ENCODE results near the gene SIX2. TPM values are rescaled to one million over a fixed set of nuclear protein-coding genes. Genes with fewer than 3 reads are reported as not detected.
A peak's percentile ranks its signal among the peaks of the same experiment; 100 is the strongest.

Gene SIX2
- total RNA-seq, 4 donors from 2014 or later: 0.58 TPM; not detected in 3

- no peak overlapping the region for H3K4me3 ChIP-seq (ENCODE audit: low read depth, poor library complexity, severe bottlenecking)
- TF ChIP-seq, protein P1, sequence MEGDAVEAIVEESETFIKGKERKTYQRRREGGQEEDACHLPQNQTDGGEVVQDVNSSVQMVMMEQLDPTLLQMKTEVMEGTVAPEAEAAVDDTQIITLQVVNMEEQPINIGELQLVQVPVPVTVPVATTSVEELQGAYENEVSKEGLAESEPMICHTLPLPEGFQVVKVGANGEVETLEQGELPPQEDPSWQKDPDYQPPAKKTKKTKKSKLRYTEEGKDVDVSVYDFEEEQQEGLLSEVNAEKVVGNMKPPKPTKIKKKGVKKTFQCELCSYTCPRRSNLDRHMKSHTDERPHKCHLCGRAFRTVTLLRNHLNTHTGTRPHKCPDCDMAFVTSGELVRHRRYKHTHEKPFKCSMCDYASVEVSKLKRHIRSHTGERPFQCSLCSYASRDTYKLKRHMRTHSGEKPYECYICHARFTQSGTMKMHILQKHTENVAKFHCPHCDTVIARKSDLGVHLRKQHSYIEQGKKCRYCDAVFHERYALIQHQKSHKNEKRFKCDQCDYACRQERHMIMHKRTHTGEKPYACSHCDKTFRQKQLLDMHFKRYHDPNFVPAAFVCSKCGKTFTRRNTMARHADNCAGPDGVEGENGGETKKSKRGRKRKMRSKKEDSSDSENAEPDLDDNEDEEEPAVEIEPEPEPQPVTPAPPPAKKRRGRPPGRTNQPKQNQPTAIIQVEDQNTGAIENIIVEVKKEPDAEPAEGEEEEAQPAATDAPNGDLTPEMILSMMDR (IDR thresholded peaks at IDR 0.05): no peak
- TF ChIP-seq POLR2A (IDR thresholded peaks at IDR 0.05): no peak
- peak in 1 of 2 donors; percentile 79 for DNase-seq (ENCODE audit: low spot score in 2 of 2)
- 22 to 25% methylated on average over 5 of the region's 5 CpGs for WGBS, 2 donors
- intact Hi-C loops (cut with DNase I; ENCODE audit: low total_unique reads): no loop called here
These were observed 1.4 kb upstream of the SIX2 start for GRCh38 chr2:45010702-45011012.

DNA sequence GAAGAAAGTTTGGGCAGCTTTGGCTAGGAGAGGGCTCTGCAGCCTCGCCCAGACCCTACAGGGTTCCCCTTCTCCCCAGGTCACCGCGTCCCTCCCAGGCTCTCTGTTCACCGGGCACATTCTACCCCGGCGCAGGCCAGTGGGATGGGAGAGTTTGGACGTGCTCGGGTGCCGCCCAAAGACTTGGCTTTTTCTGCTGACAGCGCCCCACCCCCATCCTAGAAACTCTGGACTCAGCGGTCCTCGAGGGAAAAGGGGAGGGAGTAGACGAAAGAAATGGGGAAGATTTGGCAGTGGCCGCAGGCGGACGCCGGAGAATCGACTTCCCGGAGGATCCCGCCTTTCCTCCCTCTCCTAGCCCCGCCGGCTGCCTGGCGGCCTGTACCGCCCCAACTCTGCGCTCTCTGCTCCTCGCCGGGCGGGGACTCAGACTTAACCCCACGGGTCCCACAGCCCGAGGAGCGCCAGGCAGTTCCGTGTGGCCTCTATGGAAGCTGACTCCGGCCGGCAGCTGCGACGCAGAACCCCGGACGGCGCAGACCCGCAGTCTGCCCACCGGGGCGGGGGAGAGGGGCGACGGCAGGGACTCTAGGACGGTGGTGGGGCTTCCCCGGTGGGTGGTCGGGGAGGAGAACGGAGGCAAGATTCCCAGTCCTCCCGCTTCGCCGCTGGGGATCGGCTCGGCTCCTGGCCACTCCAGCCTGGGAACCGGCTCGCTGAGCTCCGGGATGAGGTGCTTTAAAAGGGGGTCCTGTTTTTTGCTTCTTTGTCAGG, 863 bp upstream of the SIX2 start:
- intact Hi-C loops (cut with DNase I; ENCODE audit: low total_unique reads): no loop called here
- 1 to 4% methylated on average over 33 to 50 of the region's 56 CpGs for WGBS, 2 donors
- TF ChIP-seq, protein P1 (IDR thresholded peaks at IDR 0.05): no peak
- TF ChIP-seq POLR2A (IDR thresholded peaks at IDR 0.05): no peak
- DNase-seq (ENCODE audit: low spot score in 2 of 2): peak; percentile 62 to 93
- peak overlapping the region; percentile 19 for H3K4me3 ChIP-seq (ENCODE audit: low read depth, poor library complexity, severe bottlenecking)

DNA sequence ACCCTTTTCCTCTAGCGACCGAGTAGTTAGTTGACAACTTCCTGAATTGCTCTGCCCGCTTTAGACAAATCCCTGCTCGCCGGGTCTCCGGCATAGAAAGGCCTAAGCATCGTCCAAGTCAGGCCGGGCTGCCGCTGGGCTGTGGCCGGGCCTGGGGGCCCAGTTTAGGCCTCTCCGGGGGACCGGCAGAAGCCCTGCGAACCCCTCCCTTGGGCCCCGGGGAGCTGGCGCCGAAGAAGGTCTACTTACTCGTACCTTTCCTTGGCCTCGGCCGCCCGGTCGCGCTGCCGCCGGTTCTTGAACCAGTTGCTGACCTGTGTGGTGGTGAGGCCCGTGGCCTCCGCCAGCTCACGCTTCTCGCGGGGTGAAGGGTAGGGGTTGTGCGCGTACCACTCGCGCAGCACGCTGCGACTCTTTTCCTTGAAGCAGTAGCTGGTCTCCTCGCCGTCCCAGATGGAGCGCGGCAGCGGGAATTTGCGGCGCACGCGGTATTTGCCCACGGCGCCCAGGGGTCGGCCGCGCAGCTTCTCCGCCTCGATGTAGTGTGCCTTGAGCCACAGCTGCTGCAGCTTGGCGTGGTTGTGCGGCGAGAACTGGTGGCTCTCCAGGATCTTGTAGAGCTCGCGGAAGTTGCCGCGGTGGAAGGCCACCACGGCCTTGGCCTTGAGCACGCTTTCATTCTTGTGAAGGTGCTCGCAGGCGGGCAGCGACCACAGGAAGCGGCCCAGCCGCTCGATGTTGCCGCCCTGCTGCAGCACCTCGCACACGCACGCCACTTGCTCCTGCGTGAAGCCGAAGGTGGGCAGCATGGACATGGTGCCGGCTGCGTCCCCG, 739 bp downstream of the SIX2 start:
- TF ChIP-seq, protein P1 (IDR thresholded peaks at IDR 0.05): no peak
- TF ChIP-seq POLR2A (IDR thresholded peaks at IDR 0.05): no peak
- H3K4me3 ChIP-seq (ENCODE audit: low read depth, poor library complexity, severe bottlenecking): no peak overlapping the region
- intact Hi-C loops (cut with DNase I; ENCODE audit: low total_unique reads): no loop called here
- 28 to 61% methylated on average over 35 to 64 of the region's 75 CpGs for WGBS, 2 donors
- peak in 1 of 2 donors; percentile 86 for DNase-seq (ENCODE audit: low spot score in 2 of 2)

- H3K4me3 ChIP-seq (ENCODE audit: low read depth, poor library complexity, severe bottlenecking): no peak overlapping the region
- intact Hi-C loops (cut with DNase I; ENCODE audit: low total_unique reads): no loop called here
- WGBS, 2 donors: 66 to 87% methylated on average over 6 of the region's 6 CpGs
- DNase-seq (ENCODE audit: low spot score in 2 of 2): no peak
- TF ChIP-seq POLR2A (IDR thresholded peaks at IDR 0.05): no peak
- TF ChIP-seq, protein P1 (IDR thresholded peaks at IDR 0.05): no peak
These were observed 1.3 kb downstream of the SIX2 start for GRCh38 chr2:45007961-45008295.

- intact Hi-C loops (cut with DNase I; ENCODE audit: low total_unique reads): no loop called here
- DNase-seq (ENCODE audit: low spot score in 2 of 2): peak in 1 of 2 donors; percentile 58
- TF ChIP-seq POLR2A (IDR thresholded peaks at IDR 0.05): no peak
- TF ChIP-seq, protein P1 (IDR thresholded peaks at IDR 0.05): no peak
- no peak overlapping the region for H3K4me3 ChIP-seq (ENCODE audit: low read depth, poor library complexity, severe bottlenecking)
- WGBS, 2 donors: 89 to 96% methylated on average over 7 of the region's 7 CpGs
These were observed 2.3 kb downstream of the SIX2 start for GRCh38 chr2:45006942-45007287.

Measured in lower leg skin (tissue), 4 donors.